GM23248 (cell line): ENCODE measurements around the gene ZNF107.

Experiments
- EZH2 ChIP-seq: fragments of 200-600 bp; sonication (generic); IDR thresholded peaks from 2 replicates; pipeline ENCODE4 v1.6.1; 2018; ENCODE audit warnings: antibody characterized with exemption, mild to moderate bottlenecking; ENCODE audit not compliant: insufficient read depth, poor library complexity, severe bottlenecking
- EZH2phosphoT487 ChIP-seq: fragments of 200-600 bp; sonication (generic); IDR thresholded peaks from 2 replicates; pipeline ENCODE4 v1.6.1; 2018; ENCODE audit warnings: antibody characterized with exemption, moderate library complexity, mild to moderate bottlenecking, low read depth; ENCODE audit not compliant: insufficient read depth

GRCh38 chr7:64747802-64748201, 81.9 kb downstream of the ZNF107 start:
- no peak for TF ChIP-seq EZH2
- TF ChIP-seq EZH2phosphoT487, result no peak
